T47D (cell line): ENCODE measurements around the gene KIF21A.

Experiments
- DNase-seq, 2 experiments: peaks; one replicate each; pipeline versions ENCODE4 v3.0.0 to v3.0.0-alpha.2; 2011 to 2012; ENCODE audit warnings: low read depth in 1 of 2, low spot score in 1 of 2
- JUND ChIP-seq: IDR thresholded peaks from 2 replicates; pipeline ENCODE4 v1.6.1; 2012; ENCODE audit warnings: low read depth
- in situ Hi-C: cut with HindIII; loops from 2 replicates; pipeline ENCODE4 v1.10.0; 2016; ENCODE audit warnings: low sequenced_read_pairs, low pct_unique_long_range_greater_than_20kb

Gene KIF21A

DNA sequence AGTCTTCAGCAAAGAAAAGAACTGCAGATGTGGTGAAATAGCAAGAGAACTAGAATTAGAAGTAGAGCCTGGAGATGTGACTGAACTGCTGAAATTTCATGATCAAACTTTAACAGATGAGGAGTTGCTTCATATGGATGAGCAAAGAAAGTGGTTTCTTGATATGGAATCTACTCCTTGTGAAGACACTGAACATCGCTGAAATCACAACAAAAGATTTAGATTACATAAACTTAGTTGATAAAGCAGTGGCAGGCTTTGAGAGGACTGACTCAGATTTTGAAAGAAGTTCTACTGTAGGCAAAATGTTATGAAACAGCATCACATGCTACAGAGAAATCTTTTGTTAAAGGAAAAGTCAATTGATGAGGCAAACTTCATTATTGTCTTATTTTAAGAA is 175.0 kb downstream of the KIF21A start:
- TF ChIP-seq JUND: no peak
- in situ Hi-C loops: no loop called here

GRCh38 chr12:39252628-39253027 is 190.3 kb downstream of the KIF21A start:
- no peak for TF ChIP-seq JUND
- DNase-seq: no peak
- in situ Hi-C loops: no loop called here

More for the DNA sequence above, 175.0 kb downstream of the KIF21A start:
- DNase-seq: no peak
